ENCODE results near the gene TIAM2. TPM values are rescaled to one million over a fixed set of nuclear protein-coding genes. Genes with fewer than 3 reads are reported as not detected.

TIAM2 gene
- total and polyA plus RNA-seq, 9 of the 15 experiments (the other 6 are each of a cell fraction or from before 2014, with no cell fraction given), result 0.73 to 6.5 (median 4.3) TPM

- TF ChIP-seq, protein P1, sequence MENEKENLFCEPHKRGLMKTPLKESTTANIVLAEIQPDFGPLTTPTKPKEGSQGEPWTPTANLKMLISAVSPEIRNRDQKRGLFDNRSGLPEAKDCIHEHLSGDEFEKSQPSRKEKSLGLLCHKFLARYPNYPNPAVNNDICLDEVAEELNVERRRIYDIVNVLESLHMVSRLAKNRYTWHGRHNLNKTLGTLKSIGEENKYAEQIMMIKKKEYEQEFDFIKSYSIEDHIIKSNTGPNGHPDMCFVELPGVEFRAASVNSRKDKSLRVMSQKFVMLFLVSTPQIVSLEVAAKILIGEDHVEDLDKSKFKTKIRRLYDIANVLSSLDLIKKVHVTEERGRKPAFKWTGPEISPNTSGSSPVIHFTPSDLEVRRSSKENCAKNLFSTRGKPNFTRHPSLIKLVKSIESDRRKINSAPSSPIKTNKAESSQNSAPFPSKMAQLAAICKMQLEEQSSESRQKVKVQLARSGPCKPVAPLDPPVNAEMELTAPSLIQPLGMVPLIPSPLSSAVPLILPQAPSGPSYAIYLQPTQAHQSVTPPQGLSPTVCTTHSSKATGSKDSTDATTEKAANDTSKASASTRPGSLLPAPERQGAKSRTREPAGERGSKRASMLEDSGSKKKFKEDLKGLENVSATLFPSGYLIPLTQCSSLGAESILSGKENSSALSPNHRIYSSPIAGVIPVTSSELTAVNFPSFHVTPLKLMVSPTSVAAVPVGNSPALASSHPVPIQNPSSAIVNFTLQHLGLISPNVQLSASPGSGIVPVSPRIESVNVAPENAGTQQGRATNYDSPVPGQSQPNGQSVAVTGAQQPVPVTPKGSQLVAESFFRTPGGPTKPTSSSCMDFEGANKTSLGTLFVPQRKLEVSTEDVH (IDR thresholded peaks at IDR 0.05; ENCODE audit: low read depth, partially characterized antibody), result no peak
- TF ChIP-seq TAF15 (IDR thresholded peaks at IDR 0.05; ENCODE audit: low read depth, low read length), result no peak
- TF ChIP-seq ZNF57 (CRISPR knock-in tag; IDR thresholded peaks at IDR 0.05), result no peak
- no peak for TF ChIP-seq NFRKB (IDR thresholded peaks at IDR 0.05; ENCODE audit: low read depth)
Observed at GRCh38 chr6:155130161-155130853, 135.2 kb downstream of the TIAM2 start (continued).

DNA sequence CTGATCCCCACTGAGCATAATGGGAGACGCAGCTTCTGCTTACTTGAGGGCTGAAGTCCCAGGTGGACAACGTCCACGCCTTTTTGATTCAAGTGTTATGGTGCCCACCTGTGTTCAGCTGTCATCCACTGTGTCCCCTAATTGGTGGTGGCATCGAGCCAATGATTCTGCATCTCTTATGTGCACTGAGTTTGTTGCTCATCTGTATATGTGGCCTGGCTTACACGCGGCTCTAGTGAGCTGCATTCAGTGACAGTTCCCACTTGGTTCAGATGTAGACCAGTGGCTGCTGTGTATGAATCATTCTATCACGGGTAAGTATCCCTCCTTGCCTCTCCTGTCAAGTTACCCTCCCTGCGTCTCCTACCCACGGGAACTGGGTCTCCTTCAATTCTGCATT lies 137.5 kb downstream of the TIAM2 start:
- Histone ChIP-seq H3K4me2 (ENCODE audit: insufficient read depth, low read length) (no peak overlapping the region), H4K20me1 (replicated peaks; ENCODE audit: control insufficient read depth, insufficient read depth, low read length) (no peaks in the 10 kb centered on the region), H3K9ac (ENCODE audit: insufficient read depth in 1 of 2, low read depth in 2 of 2, low read length in 2 of 2) (no peak overlapping the region), H3K27ac (ENCODE audit: extremely low read depth, low read depth, low read length) (no peak overlapping the region; the same call in 2 of the 3 replicates), H3K79me2 (ENCODE audit: control insufficient read depth, insufficient read depth, low read length) (no peaks in the 10 kb centered on the region), H3K27me3 (ENCODE audit: control insufficient read depth in 2 of 2, insufficient read depth in 2 of 2, low read length in 2 of 2) (peaks cover 45 to 56% of the 10 kb centered on the region in 2 experiments), H3K9me3 (replicated peaks; ENCODE audit: control insufficient read depth, insufficient read depth, low read depth, low read length) (no peaks in the 10 kb centered on the region), H2AFZ (ENCODE audit: low read depth, low read length) (no peak overlapping the region), H3K36me3 (ENCODE audit: control insufficient read depth, insufficient read depth, low read length) (no peaks in the 10 kb centered on the region), H3K4me3 (no peak overlapping the region), H3K4me1 (replicated peaks in 1 of 2; ENCODE audit: control insufficient read depth in 2 of 2, insufficient read depth in 2 of 2, low read length in 2 of 2) (no peaks in the 10 kb centered on the region), H3K9me1 (ENCODE audit: control insufficient read depth, insufficient read depth, low read length) (no peaks in the 10 kb centered on the region)
- in situ Hi-C loops (cut with MboI) (no loop called here), intact Hi-C loops (cut with micrococcal nuclease) (no loop called here)
- FAIRE-seq (no peak), ATAC-seq (no peak; the same call in 2 of the 3 replicates), DNase-seq (ENCODE audit: extremely low read depth in 1 of 4, low spot score in 3 of 4) (no peak)
- ChIA-PET CTCF (ENCODE audit: low intra/inter-chr PET ratio) (no interaction called here), POLR2A (no interaction called here)
- no TSS peak for BruUV-seq (replicated peaks)
- WGBS (ENCODE audit: insufficient coverage, low coverage, missing lambda C conversion rate), result under 1% methylated on average over 9 of the region's 9 CpGs
- TF ChIP-seq, protein P2, sequence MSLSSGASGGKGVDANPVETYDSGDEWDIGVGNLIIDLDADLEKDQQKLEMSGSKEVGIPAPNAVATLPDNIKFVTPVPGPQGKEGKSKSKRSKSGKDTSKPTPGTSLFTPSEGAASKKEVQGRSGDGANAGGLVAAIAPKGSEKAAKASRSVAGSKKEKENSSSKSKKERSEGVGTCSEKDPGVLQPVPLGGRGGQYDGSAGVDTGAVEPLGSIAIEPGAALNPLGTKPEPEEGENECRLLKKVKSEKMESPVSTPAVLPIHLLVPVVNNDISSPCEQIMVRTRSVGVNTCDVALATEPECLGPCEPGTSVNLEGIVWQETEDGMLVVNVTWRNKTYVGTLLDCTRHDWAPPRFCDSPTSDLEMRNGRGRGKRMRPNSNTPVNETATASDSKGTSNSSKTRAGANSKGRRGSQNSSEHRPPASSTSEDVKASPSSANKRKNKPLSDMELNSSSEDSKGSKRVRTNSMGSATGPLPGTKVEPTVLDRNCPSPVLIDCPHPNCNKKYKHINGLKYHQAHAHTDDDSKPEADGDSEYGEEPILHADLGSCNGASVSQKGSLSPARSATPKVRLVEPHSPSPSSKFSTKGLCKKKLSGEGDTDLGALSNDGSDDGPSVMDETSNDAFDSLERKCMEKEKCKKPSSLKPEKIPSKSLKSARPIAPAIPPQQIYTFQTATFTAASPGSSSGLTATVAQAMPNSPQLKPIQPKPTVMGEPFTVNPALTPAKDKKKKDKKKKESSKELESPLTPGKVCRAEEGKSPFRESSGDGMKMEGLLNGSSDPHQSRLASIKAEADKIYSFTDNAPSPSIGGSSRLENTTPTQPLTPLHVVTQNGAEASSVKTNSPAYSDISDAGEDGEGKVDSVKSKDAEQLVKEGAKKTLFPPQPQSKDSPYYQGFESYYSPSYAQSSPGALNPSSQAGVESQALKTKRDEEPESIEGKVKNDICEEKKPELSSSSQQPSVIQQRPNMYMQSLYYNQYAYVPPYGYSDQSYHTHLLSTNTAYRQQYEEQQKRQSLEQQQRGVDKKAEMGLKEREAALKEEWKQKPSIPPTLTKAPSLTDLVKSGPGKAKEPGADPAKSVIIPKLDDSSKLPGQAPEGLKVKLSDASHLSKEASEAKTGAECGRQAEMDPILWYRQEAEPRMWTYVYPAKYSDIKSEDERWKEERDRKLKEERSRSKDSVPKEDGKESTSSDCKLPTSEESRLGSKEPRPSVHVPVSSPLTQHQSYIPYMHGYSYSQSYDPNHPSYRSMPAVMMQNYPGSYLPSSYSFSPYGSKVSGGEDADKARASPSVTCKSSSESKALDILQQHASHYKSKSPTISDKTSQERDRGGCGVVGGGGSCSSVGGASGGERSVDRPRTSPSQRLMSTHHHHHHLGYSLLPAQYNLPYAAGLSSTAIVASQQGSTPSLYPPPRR (CRISPR knock-in tag; IDR thresholded peaks at IDR 0.05; ENCODE audit: borderline replicate concordance), result no peak
- TF ChIP-seq RAD51 (IDR thresholded peaks at IDR 0.05; ENCODE audit: borderline replicate concordance, low read depth) (no peak), TBL1XR1 (IDR thresholded peaks at IDR 0.05; ENCODE audit: low read length in 2 of 2) (no peak), NFIC (IDR thresholded peaks at IDR 0.05) (peak; percentile 14; the same call in 1 of the 2 replicates), ZNF197 (CRISPR knock-in tag; IDR thresholded peaks at IDR 0.05; ENCODE audit: low read depth) (no peak)

All from K562 (cell line).